Activated CD8-positive, alpha-beta T cell treated with anti-CD3 and anti-CD28 coated beads, Interleukin-2, amount 10 ng/mL, durations not matched to agents 7 days and 5 days (primary cell): Measurements from ENCODE around the gene ATP6V1C2. TPM values are rescaled to one million over a fixed set of nuclear protein-coding genes. Genes with fewer than 3 reads are reported as not detected.

Experiments used
- ATAC-seq: fragments of 150-1000 bp; cut with Tn5 transposase; one replicate; pipeline ENCODE4 v1.10.0; 2021; ENCODE audit warnings: moderate library complexity
- CTCF ChIA-PET: fragments of 350-600 bp; sonication (Branson Sonifier 250); formaldehyde crosslinking; loops from one replicate; lab custom pipeline; 2021; ENCODE audit warnings: antibody characterized with exemption; lab: Charles Lee
- POLR2A ChIA-PET: fragments of 350-600 bp; sonication (Branson Sonifier 250); formaldehyde crosslinking; loops from one replicate; lab custom pipeline; 2021; ENCODE audit warnings: antibody characterized with exemption; lab: Charles Lee
- DNase-seq: peaks from one replicate; pipeline ENCODE4 v3.0.0-alpha.2; 2020
- H3K27ac Mint-ChIP-seq: one replicate; pipeline ENCODE4 v1.8.0; 2021; ENCODE audit warnings: mild to moderate bottlenecking, mixed read lengths
- H3K27me3 Mint-ChIP-seq: one replicate; pipeline ENCODE4 v1.8.0; 2021; ENCODE audit warnings: low read depth, mixed read lengths
- H3K36me3 Mint-ChIP-seq: one replicate; pipeline ENCODE4 v1.8.0; 2021; ENCODE audit warnings: low read depth, mixed read lengths
- H3K4me1 Mint-ChIP-seq: one replicate; pipeline ENCODE4 v1.8.0; 2021; ENCODE audit warnings: low read depth, mixed read lengths
- H3K4me3 Mint-ChIP-seq: one replicate; pipeline ENCODE4 v1.8.0; 2021; ENCODE audit warnings: mild to moderate bottlenecking, mixed read lengths
- H3K9me3 Mint-ChIP-seq: one replicate; pipeline ENCODE4 v1.8.0; 2022; ENCODE audit warnings: mixed read lengths; ENCODE audit not compliant: insufficient read depth
- total RNA-seq, 2 experiments: library from RNA; stranded (reverse); gene quantifications; one replicate each; pipeline ENCODE4 v1.2.3, GENCODE V29; 2021

The ATP6V1C2 gene
- total RNA-seq, 2 experiments from 2014 or later, result not detected

DNA sequence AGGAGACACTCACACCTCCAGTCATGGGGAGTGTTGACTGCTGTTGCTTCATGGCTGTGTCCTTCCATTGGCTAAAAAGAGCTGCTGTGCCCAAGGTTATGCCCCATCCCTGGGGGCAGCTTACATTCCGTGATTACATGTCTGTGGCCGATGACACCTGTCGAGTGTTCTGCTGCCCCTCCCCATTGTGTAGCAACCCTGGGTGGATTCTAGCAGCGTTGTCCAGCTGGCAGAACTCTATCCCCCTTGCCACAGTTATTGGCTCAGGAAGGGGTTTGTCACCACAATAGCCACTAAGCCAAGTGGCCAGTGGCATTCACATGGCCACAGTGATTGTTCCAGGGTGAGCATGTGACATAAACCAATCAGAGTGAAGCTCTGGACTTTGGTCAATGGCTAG, 102.8 kb downstream of the ATP6V1C2 start:
- ChIA-PET POLR2A (no interaction called here), CTCF (interaction anchor here (3.0 kb wide), 1 partner anchor 9 kb away, joined by 25 read pairs; no protein-coding TSS in a partner anchor)

DNA sequence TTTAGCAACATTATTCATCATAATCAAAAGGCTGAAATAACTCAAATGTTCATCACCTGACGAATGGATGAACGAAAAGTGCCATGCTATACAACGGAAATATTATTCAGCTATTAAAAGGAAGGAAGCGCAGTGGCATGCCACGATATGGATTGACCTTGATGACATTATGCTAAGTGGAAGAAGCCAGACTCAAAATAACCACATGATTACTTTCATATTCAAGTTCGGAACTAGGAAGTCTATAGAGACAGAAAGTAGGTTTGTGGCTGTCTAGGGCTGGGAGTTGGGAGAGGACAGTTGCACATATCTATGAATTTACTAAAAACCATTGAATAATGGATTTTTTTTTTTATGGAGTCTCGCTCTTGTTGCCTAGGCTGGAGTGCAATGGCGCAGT, 104.6 kb downstream of the ATP6V1C2 start:
- H3K4me1 Mint-ChIP-seq, result no peaks in the 10 kb centered on the region
- ChIA-PET POLR2A (no interaction called here), CTCF (no interaction called here)
- DNase-seq (no peak), ATAC-seq (no peak)
- H3K4me3 Mint-ChIP-seq, result no peak overlapping the region
- no peaks in the 10 kb centered on the region for H3K36me3 Mint-ChIP-seq
- peaks cover 37% of the 10 kb centered on the region for H3K27me3 Mint-ChIP-seq
- H3K27ac Mint-ChIP-seq, result no peak overlapping the region
- no peaks in the 10 kb centered on the region for H3K9me3 Mint-ChIP-seq

More for the DNA sequence above, 102.8 kb downstream of the ATP6V1C2 start:
- no peak for ATAC-seq
- Mint-ChIP-seq H3K36me3 (no peaks in the 10 kb centered on the region), H3K4me1 (no peaks in the 10 kb centered on the region), H3K27me3 (peaks cover 48% of the 10 kb centered on the region), H3K9me3 (no peaks in the 10 kb centered on the region), H3K4me3 (no peak overlapping the region), H3K27ac (no peak overlapping the region)
- no peak for DNase-seq

DNA sequence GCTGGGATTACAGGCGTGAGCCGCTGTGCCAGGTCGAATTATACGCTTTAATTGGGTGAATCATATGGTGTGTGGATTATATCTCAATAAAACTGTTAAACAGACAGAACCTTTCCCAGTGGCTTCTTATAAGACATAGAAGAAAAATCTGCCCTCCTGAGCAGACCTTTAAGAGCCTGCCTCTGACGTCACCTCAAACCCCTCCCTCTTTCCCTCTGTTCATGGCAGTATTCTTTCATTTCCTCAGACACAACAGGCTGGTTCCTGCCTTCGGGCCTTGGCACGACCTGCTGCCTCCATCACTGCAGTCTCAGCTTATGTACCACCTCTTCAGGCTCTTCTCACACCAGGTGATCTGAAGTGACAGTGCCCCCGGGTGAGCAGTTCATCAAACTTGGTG, 105.2 kb downstream of the ATP6V1C2 start:
- ATAC-seq (no peak), DNase-seq (no peak)
- no peaks in the 10 kb centered on the region for H3K36me3 Mint-ChIP-seq
- H3K4me3 Mint-ChIP-seq, result no peak overlapping the region
- POLR2A ChIA-PET, result no interaction called here
- peaks cover 36% of the 10 kb centered on the region for H3K27me3 Mint-ChIP-seq
- H3K4me1 Mint-ChIP-seq, result no peaks in the 10 kb centered on the region
- no peak overlapping the region for H3K27ac Mint-ChIP-seq
- H3K9me3 Mint-ChIP-seq, result no peaks in the 10 kb centered on the region
- CTCF ChIA-PET, result no interaction called here

DNA sequence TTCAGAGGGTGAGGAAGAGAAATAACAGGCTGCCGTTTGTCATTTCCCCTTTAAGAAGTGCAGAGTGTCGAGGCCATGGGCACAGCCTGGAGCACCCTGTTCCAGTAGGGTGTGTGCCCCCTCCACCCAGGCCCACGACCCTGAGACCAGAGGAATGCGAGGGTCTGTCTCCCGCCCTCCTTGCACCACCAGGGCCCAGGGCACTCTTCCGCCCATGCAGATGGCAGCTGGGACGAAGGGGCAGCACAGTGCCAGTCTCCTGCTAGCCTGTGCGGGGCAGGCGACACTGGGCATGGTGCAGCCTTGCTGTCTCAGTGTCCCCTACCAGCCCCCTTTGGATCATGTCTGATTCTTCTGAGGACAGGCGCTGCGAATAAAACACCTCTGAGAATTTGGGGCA, 106.9 kb downstream of the ATP6V1C2 start:
- no peaks in the 10 kb centered on the region for H3K36me3 Mint-ChIP-seq
- no peak overlapping the region for H3K4me3 Mint-ChIP-seq
- ChIA-PET POLR2A (no interaction called here), CTCF (no interaction called here)
- DNase-seq, result no peak
- ATAC-seq, result no peak
- H3K9me3 Mint-ChIP-seq, result no peaks in the 10 kb centered on the region
- peaks cover 5% of the 10 kb centered on the region for H3K4me1 Mint-ChIP-seq
- H3K27me3 Mint-ChIP-seq, result peaks cover 34% of the 10 kb centered on the region
- H3K27ac Mint-ChIP-seq, result no peak overlapping the region

DNA sequence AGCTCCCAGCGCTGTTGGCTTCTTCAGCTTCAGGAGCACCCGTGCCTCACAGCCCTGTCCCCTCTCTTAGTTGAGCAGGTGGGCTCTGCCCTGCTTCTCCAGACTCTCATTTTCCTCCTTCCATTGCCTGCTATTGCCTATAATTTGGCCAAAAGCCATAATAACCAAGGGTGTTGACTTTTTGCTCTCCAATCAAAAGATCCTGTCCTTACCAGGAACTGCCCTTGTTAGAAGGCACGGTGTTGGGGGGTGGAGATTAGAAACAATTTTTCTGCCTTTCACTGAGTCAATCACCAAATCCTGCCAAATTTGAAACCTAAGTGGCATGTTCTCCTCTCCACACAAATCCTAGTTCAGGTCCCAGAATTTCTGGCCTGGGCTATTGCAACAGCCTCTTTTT, 107.9 kb downstream of the ATP6V1C2 start:
- ATAC-seq (no peak), DNase-seq (no peak)
- no peak overlapping the region for H3K27ac Mint-ChIP-seq
- no peaks in the 10 kb centered on the region for H3K36me3 Mint-ChIP-seq
- POLR2A ChIA-PET, result no interaction called here
- no peaks in the 10 kb centered on the region for H3K9me3 Mint-ChIP-seq
- CTCF ChIA-PET, result interaction anchor here (2.2 to 4.3 kb wide), 2 partner anchors 295 to 302 kb away, joined by 11 to 51 read pairs; a partner anchor contains a TSS
- peaks cover 5% of the 10 kb centered on the region for H3K4me1 Mint-ChIP-seq
- peaks cover 32% of the 10 kb centered on the region for H3K27me3 Mint-ChIP-seq
- H3K4me3 Mint-ChIP-seq, result no peak overlapping the region

DNA sequence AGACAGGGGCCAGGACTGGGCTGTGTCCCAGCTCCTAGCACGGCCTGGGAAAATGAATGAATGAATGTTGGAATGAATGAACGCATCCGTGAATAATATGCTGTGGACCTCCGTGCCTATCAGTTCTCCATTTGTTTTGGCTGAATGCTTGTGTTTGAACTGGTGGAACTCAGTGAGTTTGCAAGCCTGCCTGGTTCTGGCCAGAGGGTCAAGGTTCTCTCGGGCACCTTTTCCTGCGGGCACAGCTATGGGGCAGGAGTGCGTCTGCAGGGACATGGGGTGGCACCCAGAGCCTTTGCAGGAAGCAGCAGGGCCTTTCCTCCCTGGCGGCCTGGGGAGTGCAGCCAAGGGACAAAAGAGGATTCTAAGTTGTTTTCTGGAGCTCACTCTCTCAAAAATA, 108.8 kb downstream of the ATP6V1C2 start:
- H3K27ac Mint-ChIP-seq, result no peak overlapping the region
- POLR2A ChIA-PET, result interaction anchor here (0.7 kb wide), 1 partner anchor 136 kb away, joined by 3 read pairs; no protein-coding TSS in a partner anchor
- ATAC-seq, result no peak
- H3K4me1 Mint-ChIP-seq, result peaks cover 5% of the 10 kb centered on the region
- H3K9me3 Mint-ChIP-seq, result no peaks in the 10 kb centered on the region
- no peak for DNase-seq
- CTCF ChIA-PET, result interaction anchor here (2.2 to 4.3 kb wide), 2 partner anchors 295 to 301 kb away, joined by 11 to 51 read pairs; a partner anchor contains a TSS
- peaks cover 23% of the 10 kb centered on the region for H3K27me3 Mint-ChIP-seq
- H3K4me3 Mint-ChIP-seq, result no peak overlapping the region
- no peaks in the 10 kb centered on the region for H3K36me3 Mint-ChIP-seq

DNA sequence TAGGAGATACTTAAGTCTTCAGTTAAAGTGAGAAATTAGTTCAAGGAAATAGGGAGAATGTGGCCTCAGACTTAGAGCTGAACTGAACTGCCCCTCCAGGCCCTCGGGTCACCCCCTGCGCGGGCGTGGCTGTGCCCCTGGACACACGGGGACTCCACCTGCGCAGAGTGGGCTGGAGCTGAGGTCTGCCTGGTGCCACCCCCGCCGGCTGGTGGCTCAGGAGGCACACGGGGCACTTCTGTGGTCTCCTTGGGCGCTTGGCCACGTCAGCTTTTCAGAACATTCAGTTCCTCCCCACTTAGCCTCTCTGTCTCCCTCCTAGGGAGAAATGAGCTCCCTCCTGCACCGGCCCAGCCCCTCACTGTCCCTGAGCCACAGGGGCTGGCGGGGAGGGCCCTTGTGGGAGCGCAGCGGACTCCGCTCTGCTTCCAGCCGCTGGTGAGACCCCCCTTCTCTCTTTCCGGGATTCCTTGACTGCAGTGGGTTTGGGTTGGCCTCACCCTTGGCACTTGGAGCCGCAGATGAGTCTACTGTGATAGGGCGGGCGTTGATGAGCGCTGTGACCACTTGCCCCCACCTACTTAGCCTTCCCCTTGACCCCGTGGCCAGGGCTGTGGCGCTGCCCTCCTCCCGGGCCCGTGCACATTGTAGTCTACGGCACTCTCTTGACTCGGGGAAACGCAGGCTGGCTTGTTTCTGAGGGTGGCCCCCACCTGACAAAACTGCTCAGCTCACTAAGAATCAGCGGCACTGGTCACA, 109.4 kb downstream of the ATP6V1C2 start:
- H3K27ac Mint-ChIP-seq, result no peak overlapping the region
- H3K4me3 Mint-ChIP-seq, result no peak overlapping the region
- POLR2A ChIA-PET, result interaction anchor here (0.7 kb wide), 1 partner anchor 135 kb away, joined by 3 read pairs; no protein-coding TSS in a partner anchor
- peaks cover 19% of the 10 kb centered on the region for H3K27me3 Mint-ChIP-seq
- CTCF ChIA-PET, result interaction anchor here (0.9 to 4.3 kb wide), 5 partner anchors 8 to 616 kb away, joined by 3 to 51 read pairs (median 4); a partner anchor contains a TSS
- H3K4me1 Mint-ChIP-seq, result peaks cover 5% of the 10 kb centered on the region
- H3K36me3 Mint-ChIP-seq, result no peaks in the 10 kb centered on the region
- ATAC-seq (no peak), DNase-seq (no peak)
- H3K9me3 Mint-ChIP-seq, result no peaks in the 10 kb centered on the region

DNA sequence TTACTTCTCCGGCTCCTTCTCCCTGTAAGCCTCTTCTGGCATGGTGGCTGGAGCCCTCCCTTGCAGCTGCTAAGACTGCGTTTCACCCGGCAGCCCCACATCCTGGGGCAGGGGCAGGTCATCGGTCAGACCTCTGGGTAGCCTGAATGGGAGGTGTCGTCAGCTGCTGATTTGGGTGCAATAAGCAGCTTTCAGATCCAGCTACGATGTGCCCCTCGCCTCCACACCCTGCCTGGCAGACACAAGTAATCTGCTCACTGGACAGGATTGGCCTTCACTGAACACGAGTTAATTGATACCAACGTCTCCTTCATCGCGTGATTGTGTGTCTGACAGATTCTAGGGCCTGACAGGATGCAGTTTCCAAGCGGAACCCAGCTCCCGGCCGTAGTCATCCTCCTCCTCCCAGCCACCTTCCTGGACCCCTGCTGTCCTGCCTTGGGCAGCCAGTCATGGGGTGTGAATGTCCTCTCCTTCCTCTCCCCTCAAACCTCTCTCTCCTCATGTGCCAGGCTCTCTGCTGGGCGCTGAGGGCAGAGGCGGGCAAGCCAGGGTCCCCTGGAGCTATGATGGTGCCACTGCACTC, 110.1 kb downstream of the ATP6V1C2 start:
- POLR2A ChIA-PET, result no interaction called here
- Mint-ChIP-seq H3K27me3 (peaks cover 16% of the 10 kb centered on the region), H3K36me3 (no peaks in the 10 kb centered on the region), H3K9me3 (no peaks in the 10 kb centered on the region), H3K4me3 (no peak overlapping the region), H3K4me1 (peaks cover 5% of the 10 kb centered on the region), H3K27ac (no peak overlapping the region)
- CTCF ChIA-PET, result interaction anchor here (0.6 to 4.3 kb wide), 14 partner anchors 9 to 615 kb away, joined by 3 to 51 read pairs (median 5); partner anchors contain the start of gene PDIA6
- DNase-seq (no peak), ATAC-seq (no peak)

DNA sequence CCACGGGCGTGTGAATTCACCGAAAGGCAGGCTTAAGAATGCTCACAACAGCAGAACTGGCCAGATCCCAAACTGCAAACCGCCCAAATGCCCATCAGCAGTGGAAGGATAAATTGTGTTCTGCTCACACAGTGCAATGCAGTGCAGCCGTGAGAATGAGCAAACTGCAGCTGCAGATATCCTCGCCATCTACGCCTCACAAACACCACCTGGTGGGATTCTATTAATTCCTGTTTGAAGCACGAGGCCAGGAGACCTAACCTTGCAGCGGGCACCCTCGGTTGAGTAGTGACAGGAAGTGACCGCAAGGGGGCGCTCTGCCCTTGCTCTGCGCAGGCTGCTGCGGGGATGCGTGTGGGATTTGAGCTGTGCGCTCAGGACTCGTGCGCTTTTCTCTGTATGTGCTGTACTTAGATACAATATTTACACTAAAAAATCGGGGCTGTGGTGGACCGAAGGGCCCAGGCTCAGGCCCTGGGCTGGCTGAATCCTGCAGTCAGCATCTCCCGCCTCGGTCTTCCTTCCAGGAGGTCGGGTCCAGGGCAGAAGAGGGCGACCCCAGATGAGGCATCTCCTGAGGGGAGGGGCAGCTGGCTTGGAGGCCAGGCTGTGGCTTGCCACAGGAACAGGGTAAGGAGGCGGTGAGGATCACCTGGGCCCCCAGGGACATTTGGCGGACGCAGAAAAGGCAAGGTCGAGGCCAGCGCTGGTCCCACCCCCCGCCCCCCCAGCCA, 110.9 kb downstream of the ATP6V1C2 start:
- POLR2A ChIA-PET, result no interaction called here
- Mint-ChIP-seq H3K4me1 (peaks cover 5% of the 10 kb centered on the region), H3K9me3 (no peaks in the 10 kb centered on the region), H3K36me3 (no peaks in the 10 kb centered on the region), H3K27me3 (peaks cover 13% of the 10 kb centered on the region), H3K4me3 (no peak overlapping the region), H3K27ac (no peak overlapping the region)
- DNase-seq (peak; percentile 86), ATAC-seq (peak; percentile 88)
- CTCF ChIA-PET, result interaction anchor here (0.6 to 4.3 kb wide), 40 partner anchors 9 to 804 kb away, joined by 3 to 51 read pairs (median 4); partner anchors contain the start of genes E2F6 and PDIA6

DNA sequence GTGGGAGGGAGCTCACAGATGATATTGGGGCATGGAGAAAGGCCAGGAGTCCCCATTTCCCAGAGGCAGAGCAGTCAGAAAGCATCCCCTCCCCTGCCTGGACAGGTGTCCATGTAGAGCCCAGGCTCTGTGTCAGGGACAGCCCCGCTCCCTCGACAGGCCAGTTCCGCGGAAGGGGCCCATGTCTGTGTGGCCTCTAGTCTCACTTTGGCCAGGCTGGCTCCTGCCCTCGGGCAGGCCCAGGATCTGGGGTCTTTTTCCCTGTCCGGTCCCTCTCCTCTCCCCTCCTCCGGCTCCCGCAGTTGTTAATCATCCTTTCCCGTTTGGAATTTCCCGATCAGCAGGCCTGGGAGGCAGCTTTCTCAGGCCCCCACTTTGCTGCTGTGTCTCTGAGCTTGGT, 111.6 kb downstream of the ATP6V1C2 start:
- CTCF ChIA-PET, result interaction anchor here (0.6 to 4.3 kb wide), 38 partner anchors 9 to 805 kb away, joined by 3 to 51 read pairs (median 4); partner anchors contain the start of genes E2F6 and PDIA6

DNA sequence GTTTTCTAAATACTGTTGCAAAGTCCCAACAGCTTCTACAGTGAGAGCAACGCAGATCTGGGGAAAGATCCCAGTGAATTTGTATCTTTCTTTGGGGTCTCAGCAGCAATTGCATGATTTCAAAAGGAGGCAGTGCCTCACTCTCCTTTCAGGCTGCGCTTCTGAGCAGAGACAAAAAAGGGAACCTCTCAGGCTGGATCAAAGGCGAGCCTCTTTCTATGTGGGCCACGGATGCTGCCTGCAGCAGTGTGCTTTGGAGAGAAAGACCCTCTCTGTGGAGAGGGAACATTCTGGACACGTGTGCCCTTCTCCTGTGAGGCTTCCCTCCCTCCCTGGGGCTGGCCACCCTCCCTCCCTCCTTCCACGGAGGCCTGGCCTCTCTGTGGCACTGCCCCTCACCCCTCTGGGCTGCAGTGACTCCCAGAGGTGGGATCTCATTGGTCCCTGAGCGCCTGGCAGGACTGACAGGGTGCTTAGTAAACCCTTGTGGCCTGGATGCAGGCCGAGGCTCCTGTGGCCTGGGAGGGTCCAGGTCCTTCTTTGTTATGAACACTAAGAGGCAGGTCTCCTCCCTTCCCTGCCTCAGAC, 112.7 kb downstream of the ATP6V1C2 start:
- H3K27ac Mint-ChIP-seq, result no peak overlapping the region
- peaks cover 5% of the 10 kb centered on the region for H3K4me1 Mint-ChIP-seq
- DNase-seq (no peak), ATAC-seq (no peak)
- H3K4me3 Mint-ChIP-seq, result no peak overlapping the region
- POLR2A ChIA-PET, result no interaction called here
- H3K36me3 Mint-ChIP-seq, result no peaks in the 10 kb centered on the region
- H3K27me3 Mint-ChIP-seq, result peaks cover 13% of the 10 kb centered on the region
- CTCF ChIA-PET, result interaction anchor here (1.2 to 3.2 kb wide), 6 partner anchors 11 to 327 kb away, joined by 3 to 33 read pairs (median 18); no protein-coding TSS in a partner anchor
- H3K9me3 Mint-ChIP-seq, result no peaks in the 10 kb centered on the region

More for the DNA sequence above, 111.6 kb downstream of the ATP6V1C2 start:
- Mint-ChIP-seq H3K4me1 (peaks cover 5% of the 10 kb centered on the region), H3K27ac (no peak overlapping the region), H3K36me3 (no peaks in the 10 kb centered on the region), H3K9me3 (no peaks in the 10 kb centered on the region), H3K4me3 (no peak overlapping the region), H3K27me3 (peaks cover 13% of the 10 kb centered on the region)
- POLR2A ChIA-PET, result no interaction called here
- no peak for DNase-seq
- no peak for ATAC-seq
